Measurements from ENCODE around the gene ST6GALNAC4. TPM values are rescaled to one million over a fixed set of nuclear protein-coding genes. Genes with fewer than 3 reads are reported as not detected.

ST6GALNAC4 gene
- total RNA-seq, 5 donors from 2014 or later (not counting 1 experiment from before 2014, with no cell fraction given): 24.9 to 40.7 (median 35.1) TPM

- H3K9me3 ChIP-seq: no peaks in the 10 kb centered on the region
- Mint-ChIP-seq H3K27me3 (no peaks in the 10 kb centered on the region), H3K4me3 (peak overlapping the region in 1 of 3 donors; percentile 8), H3K27ac (peak overlapping the region; percentile 19 to 59), H3K9me3 (no peaks in the 10 kb centered on the region), H3K36me3 (peaks cover 54% of the 10 kb centered on the region), H3K4me1 (peaks cover 55 to 57% (median 56%) of the 10 kb centered on the region in 3 donors)
- no peak overlapping the region for H3K4me3 ChIP-seq (ENCODE audit: control insufficient read depth in 1 of 2, extremely low read depth in 1 of 2, low read length in 1 of 2)
- peaks cover 28 to 94% of the 10 kb centered on the region in 2 donors for H3K36me3 ChIP-seq (ENCODE audit: control insufficient read depth in 2 of 2, extremely low read depth in 1 of 2, insufficient read depth in 1 of 2, low read length in 1 of 2)
- no peak for ATAC-seq (replicated peaks in 1 of 4)
- CTCF ChIA-PET: no interaction called here
- H3K27me3 ChIP-seq (replicated peaks in 1 of 2; ENCODE audit: control insufficient read depth in 2 of 2, extremely low read depth in 1 of 2, insufficient read depth in 2 of 2, low read length in 1 of 2): no peaks in the 10 kb centered on the region
- 95% methylated on average over 23 of the region's 24 CpGs for WGBS (ENCODE audit: insufficient coverage)
- POLR2A ChIA-PET: no interaction called here
- no peak for DNase-seq
- H3K27ac ChIP-seq (ENCODE audit: low read length): no peak overlapping the region
- peaks cover 14 to 78% of the 10 kb centered on the region in 2 experiments for H3K4me1 ChIP-seq (ENCODE audit: control insufficient read depth in 1 of 2, extremely low read depth in 1 of 2, insufficient read depth in 2 of 2, low read length in 2 of 2)
Measured at GRCh38 chr9:127945338-127945737, 28.5 kb upstream of the ST6GALNAC4 start.

GRCh38 chr9:127944586-127945218, 27.9 kb upstream of the ST6GALNAC4 start:
- no peaks in the 10 kb centered on the region for H3K27me3 Mint-ChIP-seq
- no peaks in the 10 kb centered on the region for H3K27me3 ChIP-seq (replicated peaks in 1 of 2; ENCODE audit: control insufficient read depth in 2 of 2, extremely low read depth in 1 of 2, insufficient read depth in 2 of 2, low read length in 1 of 2)
- ATAC-seq (replicated peaks in 1 of 4) (no peak), DNase-seq (no peak)
- no peaks in the 10 kb centered on the region for H3K9me3 ChIP-seq
- H3K4me3 Mint-ChIP-seq: peak overlapping the region in 1 of 3 donors; percentile 8
- H3K9me3 Mint-ChIP-seq: no peaks in the 10 kb centered on the region
- H3K27ac ChIP-seq (ENCODE audit: low read length): no peak overlapping the region
- peaks cover 49 to 52% (median 52%) of the 10 kb centered on the region in 3 donors for H3K4me1 Mint-ChIP-seq
- peak overlapping the region; percentile 19 to 55 for H3K27ac Mint-ChIP-seq
- peaks cover 7 to 72% of the 10 kb centered on the region in 2 experiments for H3K4me1 ChIP-seq (ENCODE audit: control insufficient read depth in 1 of 2, extremely low read depth in 1 of 2, insufficient read depth in 2 of 2, low read length in 2 of 2)
- POLR2A ChIA-PET: no interaction called here
- WGBS (ENCODE audit: insufficient coverage): 93% methylated on average over 33 of the region's 38 CpGs
- CTCF ChIA-PET: interaction anchor here (0.5 to 3.3 kb wide), 7 partner anchors 9 to 122 kb away, joined by 3 to 29 read pairs (median 5); partner anchors contain the start of gene NAIF1 (in 1 of the 2)
- H3K36me3 ChIP-seq (ENCODE audit: control insufficient read depth in 2 of 2, extremely low read depth in 1 of 2, insufficient read depth in 1 of 2, low read length in 1 of 2): peaks cover 27 to 94% of the 10 kb centered on the region in 2 donors
- H3K4me3 ChIP-seq (ENCODE audit: control insufficient read depth in 1 of 2, extremely low read depth in 1 of 2, low read length in 1 of 2): no peak overlapping the region
- H3K36me3 Mint-ChIP-seq: peaks cover 54% of the 10 kb centered on the region

- peak overlapping the region; percentile 16 for H3K27ac ChIP-seq (ENCODE audit: low read length)
- peaks cover 44 to 52% (median 50%) of the 10 kb centered on the region in 3 donors for H3K4me1 Mint-ChIP-seq
Measured at GRCh38 chr9:127943731-127944144, 26.9 kb upstream of the ST6GALNAC4 start.

GRCh38 chr9:127943011-127943662, 26.3 kb upstream of the ST6GALNAC4 start:
- Histone ChIP-seq H3K36me3 (ENCODE audit: control insufficient read depth in 2 of 2, extremely low read depth in 1 of 2, insufficient read depth in 1 of 2, low read length in 1 of 2) (peaks cover 23 to 84% of the 10 kb centered on the region in 2 donors), H3K9me3 (no peaks in the 10 kb centered on the region), H3K27me3 (replicated peaks in 1 of 2; ENCODE audit: control insufficient read depth in 2 of 2, extremely low read depth in 1 of 2, insufficient read depth in 2 of 2, low read length in 1 of 2) (no peaks in the 10 kb centered on the region), H3K4me1 (ENCODE audit: control insufficient read depth in 1 of 2, extremely low read depth in 1 of 2, insufficient read depth in 2 of 2, low read length in 2 of 2) (peaks cover 0 to 62% of the 10 kb centered on the region in 2 experiments), H3K4me3 (ENCODE audit: control insufficient read depth in 1 of 2, extremely low read depth in 1 of 2, low read length in 1 of 2) (no peak overlapping the region), H3K27ac (ENCODE audit: low read length) (peak overlapping the region; percentile 2)
- Mint-ChIP-seq H3K27me3 (no peaks in the 10 kb centered on the region), H3K9me3 (no peaks in the 10 kb centered on the region), H3K4me1 (peaks cover 43 to 52% (median 51%) of the 10 kb centered on the region in 3 donors), H3K27ac (peak overlapping the region; percentile 56 to 83), H3K4me3 (no peak overlapping the region), H3K36me3 (peaks cover 46% of the 10 kb centered on the region)
- ATAC-seq (replicated peaks in 1 of 4) (peak; percentile 1 to 9 (median 2)), DNase-seq (no peak)
- ChIA-PET CTCF (interaction anchor here (0.6 to 3.3 kb wide), 12 partner anchors 11 to 144 kb away, joined by 3 to 29 read pairs (median 4); partner anchors contain the start of gene NAIF1 (in 1 of the 2)), POLR2A (interaction anchor here in 1 of 2 donors (0.6 kb wide), 1 partner anchor 148 kb away, joined by 4 read pairs; no protein-coding TSS in a partner anchor)
- 79% methylated on average over 10 of the region's 14 CpGs for WGBS (ENCODE audit: insufficient coverage)

More at GRCh38 chr9:127943731-127944144, 26.9 kb upstream of the ST6GALNAC4 start:
- Mint-ChIP-seq H3K9me3 (no peaks in the 10 kb centered on the region), H3K27ac (peak overlapping the region; percentile 74 to 78), H3K27me3 (no peaks in the 10 kb centered on the region), H3K4me3 (peak overlapping the region in 1 of 3 donors; percentile 3), H3K36me3 (peaks cover 52% of the 10 kb centered on the region)
- ChIA-PET POLR2A (interaction anchor here (0.6 kb wide), 2 partner anchors 148 to 163 kb away, joined by 3 to 4 read pairs; no protein-coding TSS in a partner anchor), CTCF (interaction anchor here (0.7 to 3.3 kb wide), 10 partner anchors 10 to 135 kb away, joined by 3 to 29 read pairs (median 6); partner anchors contain the start of gene NAIF1 (in 1 of the 2))
- 38% methylated on average over 10 of the region's 13 CpGs for WGBS (ENCODE audit: insufficient coverage)
- peak; percentile 69 to 77 (median 69) for ATAC-seq (replicated peaks in 1 of 4)
- no peaks in the 10 kb centered on the region for H3K9me3 ChIP-seq
- peaks cover 2 to 62% of the 10 kb centered on the region in 2 experiments for H3K4me1 ChIP-seq (ENCODE audit: control insufficient read depth in 1 of 2, extremely low read depth in 1 of 2, insufficient read depth in 2 of 2, low read length in 2 of 2)
- peaks cover 26 to 90% of the 10 kb centered on the region in 2 donors for H3K36me3 ChIP-seq (ENCODE audit: control insufficient read depth in 2 of 2, extremely low read depth in 1 of 2, insufficient read depth in 1 of 2, low read length in 1 of 2)
- DNase-seq: peak; percentile 47 to 86 (median 67)
- H3K27me3 ChIP-seq (replicated peaks in 1 of 2; ENCODE audit: control insufficient read depth in 2 of 2, extremely low read depth in 1 of 2, insufficient read depth in 2 of 2, low read length in 1 of 2): no peaks in the 10 kb centered on the region
- no peak overlapping the region for H3K4me3 ChIP-seq (ENCODE audit: control insufficient read depth in 1 of 2, extremely low read depth in 1 of 2, low read length in 1 of 2)

- ChIA-PET POLR2A (no interaction called here), CTCF (interaction anchor here (0.6 to 3.3 kb wide), 9 partner anchors 12 to 145 kb away, joined by 3 to 29 read pairs (median 4); no protein-coding TSS in a partner anchor)
- DNase-seq: peak in 13 of 35 experiments; percentile 33 to 71 (median 42)
- Histone ChIP-seq H3K27ac (ENCODE audit: low read length) (no peak overlapping the region), H3K9me3 (no peaks in the 10 kb centered on the region), H3K4me3 (ENCODE audit: control insufficient read depth in 1 of 2, extremely low read depth in 1 of 2, low read length in 1 of 2) (no peak overlapping the region), H3K27me3 (replicated peaks in 1 of 2; ENCODE audit: control insufficient read depth in 2 of 2, extremely low read depth in 1 of 2, insufficient read depth in 2 of 2, low read length in 1 of 2) (no peaks in the 10 kb centered on the region), H3K36me3 (ENCODE audit: control insufficient read depth in 2 of 2, extremely low read depth in 1 of 2, insufficient read depth in 1 of 2, low read length in 1 of 2) (peaks cover 18 to 77% of the 10 kb centered on the region in 2 donors), H3K4me1 (ENCODE audit: control insufficient read depth in 1 of 2, extremely low read depth in 1 of 2, insufficient read depth in 2 of 2, low read length in 2 of 2) (peaks cover 0 to 60% of the 10 kb centered on the region in 2 experiments)
- peaks cover 0 to 3% of the 10 kb centered on the region in 2 donors for H3K27me3 Mint-ChIP-seq
- 70% methylated on average over 16 of the region's 18 CpGs for WGBS (ENCODE audit: insufficient coverage)
- no peaks in the 10 kb centered on the region for H3K9me3 Mint-ChIP-seq
- no peak overlapping the region for H3K4me3 Mint-ChIP-seq
- H3K36me3 Mint-ChIP-seq: peaks cover 43% of the 10 kb centered on the region
- H3K27ac Mint-ChIP-seq: peak overlapping the region; percentile 71 to 83
- peaks cover 44 to 51% (median 50%) of the 10 kb centered on the region in 3 donors for H3K4me1 Mint-ChIP-seq
- peak in 3 of 4 experiments; percentile 18 to 32 (median 22) for ATAC-seq (replicated peaks in 1 of 4)
Measured at GRCh38 chr9:127942216-127943010, 25.6 kb upstream of the ST6GALNAC4 start.
